ENCODE results near the gene ZDHHC4. TPM values are rescaled to one million over a fixed set of nuclear protein-coding genes. Genes with fewer than 3 reads are reported as not detected.

The ZDHHC4 gene
- total and polyA plus RNA-seq, 2 of the 13 experiments (the other 11 are each of a cell fraction or from before 2014, with no cell fraction given) = 83.2 to 188 TPM

DNA sequence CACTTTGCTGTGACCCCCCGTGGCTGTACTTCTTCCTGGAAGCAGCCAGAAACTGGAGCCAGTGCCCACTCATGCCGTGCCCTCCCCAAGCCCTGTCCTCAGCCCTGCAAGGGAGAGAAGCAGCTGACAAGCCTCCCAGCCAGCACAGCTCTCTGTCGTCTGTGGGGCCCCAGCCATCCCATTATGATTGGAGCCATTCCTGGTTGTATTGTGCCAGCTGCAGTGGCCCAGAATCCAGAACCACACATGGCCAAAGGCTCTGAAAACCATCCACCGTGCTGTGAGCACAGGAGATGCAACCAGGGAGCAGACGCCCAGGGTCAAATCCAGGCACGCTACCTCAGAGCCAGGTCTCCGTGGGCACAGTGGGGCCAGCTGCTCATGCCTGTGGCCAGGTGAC lies 44.7 kb upstream of the ZDHHC4 start:
- intact Hi-C loops (cut with micrococcal nuclease; ENCODE audit: unreplicated experiment) = no loop called here
- TF ChIP-seq ZNF652 (CRISPR knock-in tag; IDR thresholded peaks at IDR 0.05; ENCODE audit: borderline replicate concordance, low read depth) = no peak
- TF ChIP-seq, protein P1, sequence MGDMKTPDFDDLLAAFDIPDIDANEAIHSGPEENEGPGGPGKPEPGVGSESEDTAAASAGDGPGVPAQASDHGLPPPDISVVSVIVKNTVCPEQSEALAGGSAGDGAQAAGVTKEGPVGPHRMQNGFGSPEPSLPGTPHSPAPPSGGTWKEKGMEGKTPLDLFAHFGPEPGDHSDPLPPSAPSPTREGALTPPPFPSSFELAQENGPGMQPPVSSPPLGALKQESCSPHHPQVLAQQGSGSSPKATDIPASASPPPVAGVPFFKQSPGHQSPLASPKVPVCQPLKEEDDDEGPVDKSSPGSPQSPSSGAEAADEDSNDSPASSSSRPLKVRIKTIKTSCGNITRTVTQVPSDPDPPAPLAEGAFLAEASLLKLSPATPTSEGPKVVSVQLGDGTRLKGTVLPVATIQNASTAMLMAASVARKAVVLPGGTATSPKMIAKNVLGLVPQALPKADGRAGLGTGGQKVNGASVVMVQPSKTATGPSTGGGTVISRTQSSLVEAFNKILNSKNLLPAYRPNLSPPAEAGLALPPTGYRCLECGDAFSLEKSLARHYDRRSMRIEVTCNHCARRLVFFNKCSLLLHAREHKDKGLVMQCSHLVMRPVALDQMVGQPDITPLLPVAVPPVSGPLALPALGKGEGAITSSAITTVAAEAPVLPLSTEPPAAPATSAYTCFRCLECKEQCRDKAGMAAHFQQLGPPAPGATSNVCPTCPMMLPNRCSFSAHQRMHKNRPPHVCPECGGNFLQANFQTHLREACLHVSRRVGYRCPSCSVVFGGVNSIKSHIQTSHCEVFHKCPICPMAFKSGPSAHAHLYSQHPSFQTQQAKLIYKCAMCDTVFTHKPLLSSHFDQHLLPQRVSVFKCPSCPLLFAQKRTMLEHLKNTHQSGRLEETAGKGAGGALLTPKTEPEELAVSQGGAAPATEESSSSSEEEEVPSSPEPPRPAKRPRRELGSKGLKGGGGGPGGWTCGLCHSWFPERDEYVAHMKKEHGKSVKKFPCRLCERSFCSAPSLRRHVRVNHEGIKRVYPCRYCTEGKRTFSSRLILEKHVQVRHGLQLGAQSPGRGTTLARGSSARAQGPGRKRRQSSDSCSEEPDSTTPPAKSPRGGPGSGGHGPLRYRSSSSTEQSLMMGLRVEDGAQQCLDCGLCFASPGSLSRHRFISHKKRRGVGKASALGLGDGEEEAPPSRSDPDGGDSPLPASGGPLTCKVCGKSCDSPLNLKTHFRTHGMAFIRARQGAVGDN (CRISPR knock-in tag; IDR thresholded peaks at IDR 0.05) = no peak
- no peak for TF ChIP-seq HOXD1 (CRISPR knock-in tag; IDR thresholded peaks at IDR 0.05)
- TF ChIP-seq ZFP82 (CRISPR knock-in tag; IDR thresholded peaks at IDR 0.05; ENCODE audit: borderline replicate concordance) = no peak
- TF ChIP-seq HCFC1 (IDR thresholded peaks at IDR 0.05; ENCODE audit: low read depth, low read length) = no peak
- no peak for TF ChIP-seq SIX4 (CRISPR knock-in tag; IDR thresholded peaks at IDR 0.05)
- TF ChIP-seq MLLT10 (CRISPR knock-in tag; IDR thresholded peaks at IDR 0.05) = no peak
- no peak for TF ChIP-seq PCBP1 (IDR thresholded peaks at IDR 0.05; ENCODE audit: borderline replicate concordance, low read depth, low read length)
- TF ChIP-seq, protein P2, sequence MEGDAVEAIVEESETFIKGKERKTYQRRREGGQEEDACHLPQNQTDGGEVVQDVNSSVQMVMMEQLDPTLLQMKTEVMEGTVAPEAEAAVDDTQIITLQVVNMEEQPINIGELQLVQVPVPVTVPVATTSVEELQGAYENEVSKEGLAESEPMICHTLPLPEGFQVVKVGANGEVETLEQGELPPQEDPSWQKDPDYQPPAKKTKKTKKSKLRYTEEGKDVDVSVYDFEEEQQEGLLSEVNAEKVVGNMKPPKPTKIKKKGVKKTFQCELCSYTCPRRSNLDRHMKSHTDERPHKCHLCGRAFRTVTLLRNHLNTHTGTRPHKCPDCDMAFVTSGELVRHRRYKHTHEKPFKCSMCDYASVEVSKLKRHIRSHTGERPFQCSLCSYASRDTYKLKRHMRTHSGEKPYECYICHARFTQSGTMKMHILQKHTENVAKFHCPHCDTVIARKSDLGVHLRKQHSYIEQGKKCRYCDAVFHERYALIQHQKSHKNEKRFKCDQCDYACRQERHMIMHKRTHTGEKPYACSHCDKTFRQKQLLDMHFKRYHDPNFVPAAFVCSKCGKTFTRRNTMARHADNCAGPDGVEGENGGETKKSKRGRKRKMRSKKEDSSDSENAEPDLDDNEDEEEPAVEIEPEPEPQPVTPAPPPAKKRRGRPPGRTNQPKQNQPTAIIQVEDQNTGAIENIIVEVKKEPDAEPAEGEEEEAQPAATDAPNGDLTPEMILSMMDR (CRISPR knock-in tag; IDR thresholded peaks at IDR 0.05) = no peak
- no peak for TF ChIP-seq NFIB (CRISPR knock-in tag; IDR thresholded peaks at IDR 0.05; ENCODE audit: borderline replicate concordance)
- TF ChIP-seq, protein P3, sequence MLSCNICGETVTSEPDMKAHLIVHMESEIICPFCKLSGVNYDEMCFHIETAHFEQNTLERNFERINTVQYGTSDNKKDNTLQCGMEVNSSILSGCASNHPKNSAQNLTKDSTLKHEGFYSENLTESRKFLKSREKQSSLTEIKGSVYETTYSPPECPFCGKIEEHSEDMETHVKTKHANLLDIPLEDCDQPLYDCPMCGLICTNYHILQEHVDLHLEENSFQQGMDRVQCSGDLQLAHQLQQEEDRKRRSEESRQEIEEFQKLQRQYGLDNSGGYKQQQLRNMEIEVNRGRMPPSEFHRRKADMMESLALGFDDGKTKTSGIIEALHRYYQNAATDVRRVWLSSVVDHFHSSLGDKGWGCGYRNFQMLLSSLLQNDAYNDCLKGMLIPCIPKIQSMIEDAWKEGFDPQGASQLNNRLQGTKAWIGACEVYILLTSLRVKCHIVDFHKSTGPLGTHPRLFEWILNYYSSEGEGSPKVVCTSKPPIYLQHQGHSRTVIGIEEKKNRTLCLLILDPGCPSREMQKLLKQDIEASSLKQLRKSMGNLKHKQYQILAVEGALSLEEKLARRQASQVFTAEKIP (CRISPR knock-in tag; IDR thresholded peaks at IDR 0.05; ENCODE audit: borderline replicate concordance) = no peak
- no peak for TF ChIP-seq NCOA2 (CRISPR knock-in tag; IDR thresholded peaks at IDR 0.05)
- no peak for TF ChIP-seq HOXA9 (CRISPR knock-in tag; IDR thresholded peaks at IDR 0.05; ENCODE audit: borderline replicate concordance)
- H3K9ac ChIP-seq (ENCODE audit: insufficient read depth, low read depth, low read length) = no peak overlapping the region
- no peaks in the 10 kb centered on the region for H3K9me3 ChIP-seq (ENCODE audit: low read length)
- H3K27ac ChIP-seq (ENCODE audit: extremely low read length, insufficient read depth, low read length) = no peak overlapping the region
- H4K20me1 ChIP-seq (ENCODE audit: insufficient read depth, low read length) = no peaks in the 10 kb centered on the region
- WGBS (ENCODE audit: low lambda C conversion rate) = 27% methylated on average over 3 of the region's 7 CpGs
- H3K79me2 ChIP-seq (ENCODE audit: insufficient read depth, low read length) = no peaks in the 10 kb centered on the region
- BruUV-seq (replicated peaks) = no TSS peak
- peaks cover 16 to 61% of the 10 kb centered on the region in 2 experiments for H3K27me3 ChIP-seq (ENCODE audit: control insufficient read depth in 1 of 2, insufficient read depth in 2 of 2, low read length in 2 of 2)
- peaks cover 25% of the 10 kb centered on the region for H3K4me1 ChIP-seq (ENCODE audit: insufficient read depth, low read length)
- CTCF ChIA-PET (ENCODE audit: low intra/inter-chr PET ratio, low total read pairs) = no interaction called here
- POLR2A ChIA-PET = no interaction called here
- ATAC-seq (no peak; the same call in 2 of the 3 replicates), FAIRE-seq (no peak), DNase-seq (ENCODE audit: low spot score) (no peak)
- H3K36me3 ChIP-seq (replicated peaks in 1 of 2; ENCODE audit: control insufficient read depth in 1 of 2, insufficient read depth in 2 of 2, low read length in 2 of 2) = no peaks in the 10 kb centered on the region
- no peak overlapping the region for H3K4me2 ChIP-seq (ENCODE audit: low read depth, low read length)
- H2AFZ ChIP-seq (ENCODE audit: low read length) = no peak overlapping the region
- no peak overlapping the region for H3K4me3 ChIP-seq (replicated peaks in 1 of 3; ENCODE audit: insufficient read depth in 1 of 3, low read depth in 2 of 3, low read length in 3 of 3)
- in situ Hi-C loops (cut with HindIII; ENCODE audit: extremely low pct_ligation_motif_present, low pct_unique_long_range_greater_than_20kb) = no loop called here
